Hepatocyte (in vitro differentiated cells): ENCODE results near the gene RUNX1. TPM values are rescaled to one million over a fixed set of nuclear protein-coding genes. Genes with fewer than 3 reads are reported as not detected.
"Not testable (repeated sequence)": the region's sequence is repeated elsewhere in the genome, so short reads cannot be mapped to it uniquely, and the experiment has no call there.

Experiments
- DNase-seq: peaks from one replicate; pipeline ENCODE4 v3.0.0-alpha.2; 2016; ENCODE audit warnings: low spot score
- H2AFZ ChIP-seq: fragments of 200-600 bp; sonication (generic); 2 replicates; pipeline ENCODE4 v1.6.0; 2016; ENCODE audit warnings: antibody characterized with exemption, mild to moderate bottlenecking
- H3K27ac ChIP-seq: fragments of 200-600 bp; sonication (generic); 2 replicates; pipeline ENCODE4 v1.5.1; 2016; ENCODE audit warnings: mild to moderate bottlenecking
- H3K27me3 ChIP-seq: fragments of 200-600 bp; sonication (generic); 2 replicates; pipeline ENCODE4 v1.6.1; 2016
- H3K36me3 ChIP-seq: fragments of 200-600 bp; sonication (generic); replicated peaks from 2 replicates; pipeline ENCODE4 v1.5.1; 2016; ENCODE audit warnings: low read depth; ENCODE audit not compliant: insufficient read depth
- H3K4me1 ChIP-seq: fragments of 200-600 bp; sonication (generic); 2 replicates; pipeline ENCODE4 v1.5.1; 2016; ENCODE audit warnings: mild to moderate bottlenecking, moderate library complexity; ENCODE audit not compliant: insufficient read depth
- H3K4me2 ChIP-seq: fragments of 200-600 bp; sonication (generic); 2 replicates; pipeline ENCODE4 v1.6.0; 2016
- H3K4me3 ChIP-seq: fragments of 200-600 bp; sonication (generic); 2 replicates; pipeline ENCODE4 v1.5.1; 2016; ENCODE audit warnings: mild to moderate bottlenecking
- H3K79me2 ChIP-seq: fragments of 200-600 bp; sonication (generic); 2 replicates; pipeline ENCODE4 v1.6.0; 2017; ENCODE audit warnings: mild to moderate bottlenecking
- H3K9me2 ChIP-seq: fragments of 200-600 bp; sonication (generic); replicated peaks from 2 replicates; pipeline ENCODE4 v1.6.0; 2017; ENCODE audit warnings: mild to moderate bottlenecking; ENCODE audit not compliant: insufficient read depth
- H3K9me3 ChIP-seq: fragments of 200-600 bp; sonication (generic); 2 replicates; pipeline ENCODE4 v1.5.1; 2016; ENCODE audit warnings: low read depth, mild to moderate bottlenecking
- H4K20me1 ChIP-seq: fragments of 200-600 bp; sonication (generic); 2 replicates; pipeline ENCODE4 v1.6.0; 2016; ENCODE audit warnings: mild to moderate bottlenecking; ENCODE audit not compliant: insufficient read depth, poor library complexity, severe bottlenecking
- EZH2 ChIP-seq: fragments of 200-600 bp; sonication (generic); IDR thresholded peaks from 2 replicates; pipeline ENCODE4 v1.6.1; 2016; ENCODE audit warnings: antibody characterized with exemption, mild to moderate bottlenecking, borderline replicate concordance
- EZH2phosphoT487 ChIP-seq: fragments of 200-600 bp; sonication (generic); IDR thresholded peaks from one replicate; pipeline ENCODE4 v1.6.1; 2018; ENCODE audit warnings: antibody characterized with exemption, mild to moderate bottlenecking, low read depth, moderate library complexity; ENCODE audit not compliant: unreplicated experiment, severe bottlenecking
- WGBS: methylation state at CpG from one replicate; pipeline ENCODE4 v1.1.6; 2016; ENCODE audit warnings: low lambda C conversion rate; ENCODE audit errors: missing lambda C conversion rate; 5-methylcytosine and 5-hydroxymethylcytosine counted together
- polyA plus RNA-seq: library from polyadenylated mRNA; unstranded; fragments of >200 nt; fragmentation: Nextera tagmentation; extraction: Ambion mirVana; gene quantifications from 2 replicates; pipeline ENCODE4 v1.2.1, GENCODE V29; 2016
- total RNA-seq: library from RNA; depleted of rRNA; stranded (reverse); fragments of >200 nt; gene quantifications from 2 replicates; pipeline ENCODE4 v1.2.3, GENCODE V29; 2014
- TF ChIP-seq, protein P1 (sequence below): fragments of 200-600 bp; sonication (generic); IDR thresholded peaks from 2 replicates; pipeline ENCODE4 v1.5.1; 2016; ENCODE audit warnings: antibody characterized with exemption, mild to moderate bottlenecking; ENCODE audit not compliant: poor library complexity

The RUNX1 gene
- total and polyA plus RNA-seq, 2 experiments from 2014 or later, result 8.5 to 10.9 TPM

DNA sequence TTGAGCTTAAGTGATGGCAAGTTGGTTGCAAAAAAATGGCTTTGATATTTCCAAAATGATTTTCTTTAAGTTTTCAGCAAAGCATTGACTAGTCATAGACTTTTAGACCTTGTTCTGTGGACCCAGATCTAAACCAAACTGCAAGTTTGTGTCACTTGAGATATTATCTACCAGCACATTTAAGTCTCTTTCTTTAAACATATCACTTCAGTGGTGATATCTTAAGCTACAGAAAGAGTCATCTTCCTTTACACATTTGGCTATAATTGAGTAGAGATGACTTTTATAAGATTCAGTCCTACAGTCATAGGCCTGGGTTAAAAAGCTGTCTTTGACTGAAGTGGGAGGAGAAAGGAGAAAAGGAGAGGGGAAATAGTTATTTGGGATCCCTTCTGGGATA, 95.2 kb downstream of the RUNX1 start:
- Histone ChIP-seq H3K27ac (no peak overlapping the region), H3K36me3 (no peaks in the 10 kb centered on the region), H2AFZ (no peak overlapping the region), H3K9me3 (peaks cover 5% of the 10 kb centered on the region), H3K79me2 (no peaks in the 10 kb centered on the region), H3K4me1 (no peaks in the 10 kb centered on the region), H3K9me2 (no peaks in the 10 kb centered on the region), H4K20me1 (no peaks in the 10 kb centered on the region), H3K27me3 (no peaks in the 10 kb centered on the region), H3K4me2 (no peak overlapping the region), H3K4me3 (no peak overlapping the region)
- TF ChIP-seq EZH2, result no peak
- TF ChIP-seq, protein P1, sequence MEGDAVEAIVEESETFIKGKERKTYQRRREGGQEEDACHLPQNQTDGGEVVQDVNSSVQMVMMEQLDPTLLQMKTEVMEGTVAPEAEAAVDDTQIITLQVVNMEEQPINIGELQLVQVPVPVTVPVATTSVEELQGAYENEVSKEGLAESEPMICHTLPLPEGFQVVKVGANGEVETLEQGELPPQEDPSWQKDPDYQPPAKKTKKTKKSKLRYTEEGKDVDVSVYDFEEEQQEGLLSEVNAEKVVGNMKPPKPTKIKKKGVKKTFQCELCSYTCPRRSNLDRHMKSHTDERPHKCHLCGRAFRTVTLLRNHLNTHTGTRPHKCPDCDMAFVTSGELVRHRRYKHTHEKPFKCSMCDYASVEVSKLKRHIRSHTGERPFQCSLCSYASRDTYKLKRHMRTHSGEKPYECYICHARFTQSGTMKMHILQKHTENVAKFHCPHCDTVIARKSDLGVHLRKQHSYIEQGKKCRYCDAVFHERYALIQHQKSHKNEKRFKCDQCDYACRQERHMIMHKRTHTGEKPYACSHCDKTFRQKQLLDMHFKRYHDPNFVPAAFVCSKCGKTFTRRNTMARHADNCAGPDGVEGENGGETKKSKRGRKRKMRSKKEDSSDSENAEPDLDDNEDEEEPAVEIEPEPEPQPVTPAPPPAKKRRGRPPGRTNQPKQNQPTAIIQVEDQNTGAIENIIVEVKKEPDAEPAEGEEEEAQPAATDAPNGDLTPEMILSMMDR, result no peak
- no peak for TF ChIP-seq EZH2phosphoT487
- DNase-seq, result no peak

DNA sequence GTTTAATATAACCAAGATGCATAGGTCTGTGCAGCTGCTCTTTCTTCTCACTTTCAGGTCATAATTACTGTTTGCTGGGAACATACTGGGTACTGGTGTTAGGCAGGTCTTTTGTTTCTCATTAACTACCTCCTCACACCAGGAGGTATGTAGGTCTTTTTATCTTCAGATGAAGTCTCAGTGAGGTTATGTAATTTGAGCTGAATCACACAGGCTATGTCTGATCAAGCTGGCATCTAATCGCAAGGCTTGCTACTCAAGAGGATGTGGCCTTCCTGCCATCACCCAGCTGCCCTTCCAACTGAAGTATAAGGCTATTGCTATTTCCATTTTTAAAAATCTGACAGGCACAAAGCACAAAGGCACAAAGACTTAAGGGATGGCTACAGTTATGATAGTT, 96.4 kb downstream of the RUNX1 start:
- H3K27ac ChIP-seq, result no peak overlapping the region
- H3K9me2 ChIP-seq, result no peaks in the 10 kb centered on the region
- H3K4me3 ChIP-seq, result no peak overlapping the region
- peaks cover 5% of the 10 kb centered on the region for H3K9me3 ChIP-seq
- no peaks in the 10 kb centered on the region for H3K27me3 ChIP-seq
- 65% methylated on average over 1 of the region's 1 CpG for WGBS
- H3K4me2 ChIP-seq, result no peak overlapping the region
- H3K79me2 ChIP-seq, result no peaks in the 10 kb centered on the region
- H3K36me3 ChIP-seq, result no peaks in the 10 kb centered on the region
- H2AFZ ChIP-seq, result no peak overlapping the region
- no peak for TF ChIP-seq EZH2
- TF ChIP-seq, protein P1, result no peak
- no peak for TF ChIP-seq EZH2phosphoT487
- no peaks in the 10 kb centered on the region for H3K4me1 ChIP-seq
- no peaks in the 10 kb centered on the region for H4K20me1 ChIP-seq
- no peak for DNase-seq

DNA sequence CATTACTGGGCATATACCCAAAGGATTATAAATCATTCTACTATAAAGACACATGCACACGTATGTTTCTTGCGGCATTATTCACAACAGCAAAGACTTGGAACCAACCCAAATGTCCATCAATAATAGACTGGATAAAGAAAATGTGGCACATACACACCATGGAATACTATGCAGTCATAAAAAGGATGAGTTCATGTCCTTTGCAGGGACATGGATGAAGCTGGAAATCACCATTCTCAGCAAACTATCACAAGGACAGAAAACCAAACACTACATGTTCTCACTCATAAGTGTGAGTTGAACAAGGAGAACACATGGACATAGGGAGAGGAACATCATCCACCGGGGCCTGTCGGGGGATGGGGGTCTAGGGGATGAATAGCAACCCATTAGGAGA, 97.2 kb downstream of the RUNX1 start:
- H3K9me3 ChIP-seq, DNase-seq, H3K9me2 ChIP-seq, H3K4me3 ChIP-seq, H3K36me3 ChIP-seq, H3K4me1 ChIP-seq, H3K27me3 ChIP-seq, H4K20me1 ChIP-seq, H3K79me2 ChIP-seq, H3K4me2 ChIP-seq, H3K27ac ChIP-seq, H2AFZ ChIP-seq: not testable (repeated sequence)
- 95% methylated on average over 4 of the region's 4 CpGs for WGBS

DNA sequence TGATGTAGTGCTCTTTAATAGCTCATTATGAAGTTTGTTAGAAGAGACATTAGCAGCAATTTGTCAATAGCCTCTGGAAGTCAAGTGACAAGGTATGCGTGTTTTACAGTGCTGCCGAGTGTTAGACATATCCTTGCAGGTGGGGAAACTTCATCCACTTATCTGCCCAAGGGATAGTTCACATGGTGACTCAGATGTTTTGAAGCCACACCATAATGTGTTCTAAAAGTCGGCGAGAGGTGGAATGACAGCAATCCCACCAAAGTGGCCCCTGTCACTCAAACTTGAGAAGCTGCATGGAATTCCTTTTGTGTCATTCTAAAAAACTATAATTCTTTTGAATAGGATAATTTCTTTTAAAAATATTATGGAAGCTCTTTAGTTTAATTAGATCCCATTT, 98.1 kb downstream of the RUNX1 start:
- Histone ChIP-seq H4K20me1 (no peaks in the 10 kb centered on the region), H3K27ac (no peak overlapping the region), H3K4me3 (no peak overlapping the region), H3K79me2 (no peaks in the 10 kb centered on the region), H3K4me1 (no peaks in the 10 kb centered on the region), H3K9me2 (no peaks in the 10 kb centered on the region), H3K27me3 (no peaks in the 10 kb centered on the region), H3K36me3 (no peaks in the 10 kb centered on the region), H3K9me3 (peaks cover 1% of the 10 kb centered on the region), H2AFZ (no peak overlapping the region), H3K4me2 (no peak overlapping the region)
- 70% methylated on average over 4 of the region's 4 CpGs for WGBS
- no peak for DNase-seq
- TF ChIP-seq EZH2phosphoT487, result no peak

DNA sequence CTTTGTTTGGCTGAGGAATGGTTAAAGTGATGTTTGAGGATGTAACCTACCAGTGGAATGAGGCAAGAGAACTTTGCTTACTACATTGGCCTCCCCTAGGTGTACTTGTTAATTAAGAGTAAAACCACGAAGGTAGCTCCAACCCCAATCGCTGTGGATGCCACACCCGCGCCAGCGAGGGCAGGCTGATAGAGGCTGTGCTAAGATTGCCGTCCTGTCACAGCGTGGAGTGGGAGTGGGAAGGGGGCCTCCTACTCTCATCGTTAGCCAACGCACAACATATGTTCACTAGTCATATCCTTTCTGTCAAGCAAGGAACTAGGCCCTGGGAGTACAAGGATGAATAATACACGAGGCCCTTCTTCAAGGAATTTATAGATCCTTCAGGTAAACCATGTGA, 99.6 kb downstream of the RUNX1 start:
- H3K9me2 ChIP-seq, result no peaks in the 10 kb centered on the region
- H3K4me1 ChIP-seq, result no peaks in the 10 kb centered on the region
- no peak overlapping the region for H3K27ac ChIP-seq
- H2AFZ ChIP-seq, result no peak overlapping the region
- H3K4me3 ChIP-seq, result no peak overlapping the region
- no peaks in the 10 kb centered on the region for H4K20me1 ChIP-seq
- no peaks in the 10 kb centered on the region for H3K36me3 ChIP-seq
- no peaks in the 10 kb centered on the region for H3K79me2 ChIP-seq
- H3K27me3 ChIP-seq, result no peaks in the 10 kb centered on the region
- no peak for DNase-seq
- no peak overlapping the region for H3K4me2 ChIP-seq
- TF ChIP-seq EZH2, result no peak
- TF ChIP-seq, protein P1, result no peak
- no peak for TF ChIP-seq EZH2phosphoT487
- WGBS, result 87% methylated on average over 10 of the region's 10 CpGs
- no peaks in the 10 kb centered on the region for H3K9me3 ChIP-seq
